BJ (cell line): ENCODE data around the gene SCRT2. TPM values are rescaled to one million over a fixed set of nuclear protein-coding genes. Genes with fewer than 3 reads are reported as not detected.
"Not testable (repeated sequence)": the region's sequence is repeated elsewhere in the genome, so short reads cannot be mapped to it uniquely, and the experiment has no call there.

ENCODE experiments used
- CTCF ChIA-PET: fragments of 350-600 bp; formaldehyde crosslinking; extraction: SDS; loops from one replicate; lab custom pipeline; 2021; ENCODE audit warnings: antibody characterized with exemption, inconsistent platforms; lab: Yijun Ruan, JAX
- POLR2A ChIA-PET: fragments of 300-600 bp; sonication (Branson Sonifier 250); formaldehyde crosslinking; extraction: SDS; loops from one replicate; lab custom pipeline; 2021; ENCODE audit warnings: antibody characterized with exemption; lab: Charles Lee
- DNase-seq: peaks from one replicate; pipeline ENCODE4 v3.0.0-alpha.2; 2011; ENCODE audit warnings: low read depth
- H3K27me3 ChIP-seq: 2 replicates; pipeline ENCODE4 v1.6.0; 2011; ENCODE audit warnings: low read length; ENCODE audit not compliant: control insufficient read depth, insufficient read depth
- H3K36me3 ChIP-seq: 2 replicates; pipeline ENCODE4 v1.5.1; 2011; ENCODE audit warnings: low read length; ENCODE audit not compliant: control insufficient read depth, insufficient read depth
- H3K4me3 ChIP-seq: 2 replicates; pipeline ENCODE4 v1.5.1; 2011; ENCODE audit warnings: low read depth, mild to moderate bottlenecking, control low read depth, low read length
- polyA plus RNA-seq: library from polyadenylated mRNA; depleted of rRNA; stranded (reverse); fragments of >200 nt; gene quantifications from 2 replicates; pipeline ENCODE4 v1.2.3, GENCODE V29; 2011
- TF ChIP-seq, protein P1 (sequence below): IDR thresholded peaks from 2 replicates; pipeline ENCODE4 v1.5.1; 2011; ENCODE audit warnings: low read depth, mild to moderate bottlenecking, control low read depth, inconsistent platforms, low read length, moderate library complexity; ENCODE audit not compliant: insufficient read depth

The SCRT2 gene
- polyA plus RNA-seq, 1 experiment = not detected

DNA sequence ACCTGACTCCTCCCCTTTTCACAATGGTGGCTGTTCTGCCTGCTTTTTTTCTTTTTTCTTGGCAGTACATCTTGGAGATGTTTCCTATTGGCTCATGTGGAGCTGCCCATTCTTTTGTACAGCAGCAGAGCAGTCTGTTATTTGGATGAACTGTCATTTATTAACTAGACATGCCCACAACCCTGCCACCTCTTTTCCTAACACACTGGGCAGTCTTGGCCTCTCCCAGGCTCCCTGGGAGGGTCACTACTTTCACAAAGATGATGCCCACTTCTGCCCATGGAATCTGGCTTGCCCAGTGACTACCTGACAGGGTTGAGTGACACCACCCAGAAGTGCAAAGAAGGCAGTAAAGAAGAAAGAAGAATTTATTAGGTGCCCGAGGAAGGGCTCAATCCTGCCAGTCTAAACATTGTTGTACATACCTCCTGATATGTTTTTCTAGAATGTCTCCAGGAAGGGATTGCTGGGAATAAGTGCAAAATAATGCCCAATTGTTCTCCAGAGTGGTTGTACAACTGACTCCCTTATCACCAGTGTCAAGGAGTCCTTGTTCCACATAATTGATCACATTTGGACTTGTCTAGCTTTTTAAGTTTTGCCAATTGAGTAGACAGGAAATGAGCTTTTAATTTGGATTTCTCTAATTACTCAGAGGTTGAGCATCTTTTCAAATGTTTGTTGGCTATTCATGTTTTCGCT, 19.7 kb upstream of the SCRT2 start:
- TF ChIP-seq, protein P1, sequence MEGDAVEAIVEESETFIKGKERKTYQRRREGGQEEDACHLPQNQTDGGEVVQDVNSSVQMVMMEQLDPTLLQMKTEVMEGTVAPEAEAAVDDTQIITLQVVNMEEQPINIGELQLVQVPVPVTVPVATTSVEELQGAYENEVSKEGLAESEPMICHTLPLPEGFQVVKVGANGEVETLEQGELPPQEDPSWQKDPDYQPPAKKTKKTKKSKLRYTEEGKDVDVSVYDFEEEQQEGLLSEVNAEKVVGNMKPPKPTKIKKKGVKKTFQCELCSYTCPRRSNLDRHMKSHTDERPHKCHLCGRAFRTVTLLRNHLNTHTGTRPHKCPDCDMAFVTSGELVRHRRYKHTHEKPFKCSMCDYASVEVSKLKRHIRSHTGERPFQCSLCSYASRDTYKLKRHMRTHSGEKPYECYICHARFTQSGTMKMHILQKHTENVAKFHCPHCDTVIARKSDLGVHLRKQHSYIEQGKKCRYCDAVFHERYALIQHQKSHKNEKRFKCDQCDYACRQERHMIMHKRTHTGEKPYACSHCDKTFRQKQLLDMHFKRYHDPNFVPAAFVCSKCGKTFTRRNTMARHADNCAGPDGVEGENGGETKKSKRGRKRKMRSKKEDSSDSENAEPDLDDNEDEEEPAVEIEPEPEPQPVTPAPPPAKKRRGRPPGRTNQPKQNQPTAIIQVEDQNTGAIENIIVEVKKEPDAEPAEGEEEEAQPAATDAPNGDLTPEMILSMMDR = no peak
- DNase-seq = no peak
- ChIA-PET CTCF (interaction anchor here (1.2 kb wide), 1 partner anchor 44 kb away, joined by 3 read pairs; no protein-coding TSS in a partner anchor), POLR2A (no interaction called here)
- Histone ChIP-seq H3K4me3 (no peak overlapping the region), H3K27me3 (no peaks in the 10 kb centered on the region; the same call in 1 of the 2 replicates), H3K36me3 (no peaks in the 10 kb centered on the region)

DNA sequence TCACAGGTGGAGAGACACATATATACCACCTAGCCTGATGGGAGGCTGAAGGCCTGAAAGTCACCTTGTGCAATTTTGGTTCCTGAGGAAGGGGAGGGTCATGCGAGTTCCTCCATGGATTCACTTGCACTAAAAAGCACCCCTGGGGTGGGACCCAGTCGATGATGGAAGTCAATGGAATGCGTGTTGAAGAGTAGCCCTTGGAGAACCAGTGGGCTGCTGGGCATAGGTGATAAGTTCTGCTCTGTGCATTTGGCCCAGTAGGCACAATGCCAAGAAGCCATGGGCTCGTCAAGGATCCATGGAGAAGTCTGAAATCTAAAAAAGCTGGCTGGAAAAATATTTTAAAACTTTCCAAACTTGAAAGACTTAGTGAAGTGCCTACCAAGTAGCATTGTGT, 18.9 kb upstream of the SCRT2 start:
- DNase-seq = no peak
- Histone ChIP-seq H3K36me3 (no peaks in the 10 kb centered on the region), H3K4me3 (no peak overlapping the region), H3K27me3 (no peaks in the 10 kb centered on the region)
- ChIA-PET POLR2A (no interaction called here), CTCF (no interaction called here)
- TF ChIP-seq, protein P1 = no peak

GRCh38 chr20:693786-694185, 18.2 kb upstream of the SCRT2 start:
- DNase-seq, POLR2A ChIA-PET, H3K27me3 ChIP-seq, H3K36me3 ChIP-seq, H3K4me3 ChIP-seq, CTCF ChIA-PET: not testable (repeated sequence)

GRCh38 chr20:692044-692443, 16.4 kb upstream of the SCRT2 start:
- POLR2A ChIA-PET = no interaction called here
- CTCF ChIA-PET = interaction anchor here (1.0 to 1.1 kb wide), 2 partner anchors 24 to 130 kb away, joined by 3 to 4 read pairs; no protein-coding TSS in a partner anchor
- Histone ChIP-seq H3K4me3 (no peak overlapping the region), H3K36me3 (no peaks in the 10 kb centered on the region), H3K27me3 (peaks cover 8% of the 10 kb centered on the region)
- TF ChIP-seq, protein P1 = no peak
- DNase-seq = no peak

- no peak for DNase-seq
- TF ChIP-seq, protein P1 = no peak
- CTCF ChIA-PET = interaction anchor here (0.6 to 1.4 kb wide), 3 partner anchors 11 to 15 kb away, joined by 3 to 4 read pairs (median 4); partner anchors contain the start of gene SCRT2
- POLR2A ChIA-PET = no interaction called here
- H3K36me3 ChIP-seq = no peaks in the 10 kb centered on the region
- no peak overlapping the region for H3K4me3 ChIP-seq
- peaks cover 8% of the 10 kb centered on the region for H3K27me3 ChIP-seq
Observed at GRCh38 chr20:689947-690346, 14.3 kb upstream of the SCRT2 start.
